ENCODE results near the gene NCSTN.

GRCh38 chr1:160361814-160362167 is 18.6 kb downstream of the NCSTN start:
- TF ChIP-seq CTCF (conservative IDR thresholded peaks at IDR 0.05; ENCODE audit: low read depth, low read length) (no peak), EZH2 (IDR thresholded peaks at IDR 0.05; ENCODE audit: borderline replicate concordance, low read depth, low read length, poor library complexity, severe bottlenecking) (no peak)
